B cell (primary cell): Measurements from ENCODE around the gene C1orf35. TPM values are rescaled to one million over a fixed set of nuclear protein-coding genes. Genes with fewer than 3 reads are reported as not detected.

Experiments used
- ATAC-seq: fragments of 200-7000 bp; cut with Tn5 transposase; one replicate; pipeline ENCODE4 v1.10.0; 2021; ENCODE audit warnings: low read depth, mild to moderate bottlenecking, moderate number of reproducible peaks, moderate library complexity
- CTCF ChIA-PET: fragments of 350-600 bp; sonication (Branson Sonifier 250); formaldehyde crosslinking; loops from one replicate; lab custom pipeline; 2021; ENCODE audit warnings: antibody characterized with exemption, inconsistent platforms; lab: Charles Lee
- POLR2A ChIA-PET: fragments of 350-600 bp; sonication (Branson Sonifier 250); formaldehyde crosslinking; loops from one replicate; lab custom pipeline; 2021; ENCODE audit warnings: antibody characterized with exemption; lab: Charles Lee
- DNase-seq: peaks from one replicate; pipeline ENCODE4 v3.0.0; 2013
- H2AFZ ChIP-seq: 2 replicates; pipeline ENCODE4 v1.6.1; 2012; ENCODE audit warnings: mild to moderate bottlenecking, low read depth, low read length; ENCODE audit not compliant: insufficient read depth, poor library complexity, severe bottlenecking
- H3K27ac ChIP-seq, 2 donors: 1 replicate in 1 of 2; 2 replicates in 1 of 2; pipeline ENCODE4 v1.5.1; 2012 to 2013; ENCODE audit warnings: low read length in 2 of 2, mild to moderate bottlenecking in 2 of 2, moderate library complexity in 1 of 2
- H3K27me3 ChIP-seq, 4 experiments: fragments of 200-600 bp in 1 of 4; sonication (generic) in 1 of 4; replicated peaks in 1 of 4; 1 replicate in 2 of 4; 2 replicates in 2 of 4; pipeline versions ENCODE4 v1.6.1 to v1.7.0; 2013 to 2016; ENCODE audit warnings: low read length in 3 of 4, mild to moderate bottlenecking in 2 of 4, mixed read lengths in 1 of 4, moderate library complexity in 1 of 4; ENCODE audit not compliant: insufficient read depth in 4 of 4, control insufficient read depth in 3 of 4; ENCODE audit errors: control extremely low read depth in 1 of 4
- H3K36me3 ChIP-seq, 2 experiments: replicated peaks in 1 of 2; 1 replicate in 1 of 2; 2 replicates in 1 of 2; pipeline versions ENCODE4 v1.6.1 to v1.7.1; 2013; ENCODE audit warnings: low read length in 1 of 2; ENCODE audit not compliant: insufficient read depth in 2 of 2, control insufficient read depth in 1 of 2; ENCODE audit errors: control extremely low read depth in 1 of 2, extremely low read depth in 1 of 2
- H3K4me1 ChIP-seq, 2 donors: fragments of 200-600 bp in 1 of 2; sonication (generic) in 1 of 2; 1 replicate in 1 of 2; 2 replicates in 1 of 2; pipeline versions ENCODE4 v1.5.1 to v1.6.1; 2013 to 2017; ENCODE audit warnings: low read length in 2 of 2; ENCODE audit not compliant: control insufficient read depth in 2 of 2, insufficient read depth in 2 of 2
- H3K4me2 ChIP-seq: replicated peaks from 2 replicates; pipeline ENCODE3; 2012; ENCODE audit warnings: mild to moderate bottlenecking, low read depth, low read length; ENCODE audit not compliant: poor library complexity, severe bottlenecking
- H3K4me3 ChIP-seq, 5 experiments: fragments of 200-600 bp in 1 of 5; sonication (generic) in 1 of 5; 1 replicate in 3 of 5; 2 replicates in 2 of 5; pipeline versions ENCODE4 v1.5.1 to v1.7.0; 2011 to 2016; ENCODE audit warnings: low read length in 4 of 5, mild to moderate bottlenecking in 4 of 5, low read depth in 2 of 5, control low read depth in 1 of 5, moderate library complexity in 1 of 5; ENCODE audit not compliant: insufficient read depth in 1 of 5; ENCODE audit errors: control extremely low read depth in 1 of 5, extremely low read depth in 1 of 5
- H3K79me2 ChIP-seq: fragments of 200-600 bp; sonication (generic); one replicate; pipeline ENCODE4 v1.6.0; 2016; ENCODE audit warnings: low read length; ENCODE audit not compliant: control insufficient read depth, insufficient read depth
- H3K9ac ChIP-seq: fragments of 200-600 bp; sonication (generic); 2 replicates; pipeline ENCODE4 v1.6.1; 2017; ENCODE audit warnings: mild to moderate bottlenecking, low read length, moderate library complexity
- H3K9me3 ChIP-seq, 3 donors: one replicate each; pipeline versions ENCODE4 v1.6.1 to v1.7.1; 2013; ENCODE audit warnings: low read length in 2 of 3; ENCODE audit not compliant: control insufficient read depth in 2 of 3, insufficient read depth in 1 of 3; ENCODE audit errors: control extremely low read depth in 1 of 3
- H4K20me1 ChIP-seq: 2 replicates; pipeline ENCODE4 v1.6.0; 2012; ENCODE audit warnings: mild to moderate bottlenecking, low read length; ENCODE audit not compliant: insufficient read depth, control insufficient read depth, poor library complexity, severe bottlenecking
- H3K27ac Mint-ChIP-seq: one replicate; pipeline ENCODE4 v1.8.0; 2021; ENCODE audit warnings: mixed read lengths
- H3K27me3 Mint-ChIP-seq: one replicate; pipeline ENCODE4 v1.8.0; 2021; ENCODE audit warnings: mixed read lengths
- H3K4me1 Mint-ChIP-seq: one replicate; pipeline ENCODE4 v1.8.0; 2021; ENCODE audit warnings: mixed read lengths
- H3K4me3 Mint-ChIP-seq: one replicate; pipeline ENCODE4 v1.8.0; 2021; ENCODE audit warnings: mixed read lengths
- H3K9me3 Mint-ChIP-seq: one replicate; pipeline ENCODE4 v1.8.0; 2022; ENCODE audit warnings: mixed read lengths; ENCODE audit not compliant: insufficient read depth
- EZH2 ChIP-seq: IDR thresholded peaks from 2 replicates; pipeline ENCODE4 v1.6.1; 2012; ENCODE audit warnings: borderline replicate concordance, low read depth, mild to moderate bottlenecking, moderate library complexity, low read length; ENCODE audit not compliant: insufficient read depth, poor library complexity, severe bottlenecking
- WGBS: methylation state at CpG from one replicate; pipeline ENCODE4 v1.1.5; 2013; ENCODE audit warnings: missing lambda C conversion rate; ENCODE audit not compliant: insufficient coverage; 5-methylcytosine and 5-hydroxymethylcytosine counted together
- intact Hi-C: fragments of 100-400 bp; cut with micrococcal nuclease; formaldehyde crosslinking; loops from one replicate; pipeline ENCODE4 v1.10.0; 2022
- polyA plus RNA-seq: library from polyadenylated mRNA; depleted of rRNA; stranded (reverse); fragments of >200 nt; gene quantifications from 2 replicates; pipeline ENCODE4 v1.2.3, GENCODE V29; 2012
- total RNA-seq, 2 donors: library from RNA; stranded (reverse); fragments of 120-200 nt in 1 of 2; gene quantifications; 1 replicate in 1 of 2; 2 replicates in 1 of 2; pipeline versions ENCODE4 v1.2.3 to v1.2.4, GENCODE V29; 2013 to 2022
- TF ChIP-seq, protein P1 (sequence below): fragments of 200-600 bp; IDR thresholded peaks from one replicate; pipeline ENCODE4 v1.8.0; 2022; ENCODE audit warnings: antibody characterized with exemption, mild to moderate bottlenecking

The C1orf35 gene
- total and polyA plus RNA-seq, 2 donors (not counting 1 experiment from before 2014, with no cell fraction given), result 24.1 to 41.0 TPM

DNA sequence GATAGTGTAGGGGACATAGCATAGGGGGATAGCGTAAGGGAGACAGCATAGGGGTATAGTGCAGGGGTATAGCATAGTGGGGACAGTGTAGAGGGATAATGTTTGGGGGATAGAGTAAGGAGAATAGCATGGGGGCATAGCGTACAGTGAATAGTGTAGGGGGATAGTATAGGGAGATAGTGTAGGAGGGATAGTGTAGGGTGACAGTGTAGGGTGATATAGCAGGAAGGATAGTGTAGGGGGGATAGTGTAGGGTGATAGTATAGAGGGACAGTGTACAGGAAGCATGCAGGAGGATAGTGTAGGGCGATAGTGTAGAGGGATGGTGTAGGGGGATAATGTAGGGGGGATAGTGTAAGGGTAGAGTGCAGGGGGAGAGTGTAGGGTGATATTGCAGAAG, 32.3 kb downstream of the C1orf35 start:
- Histone ChIP-seq H2AFZ (no peak overlapping the region), H3K4me1 (no peaks in the 10 kb centered on the region), H3K9ac (no peak overlapping the region), H3K27ac (no peak overlapping the region), H3K79me2 (no peaks in the 10 kb centered on the region), H3K9me3 (peaks cover 0 to 2% (median 0%) of the 10 kb centered on the region in 3 donors), H3K4me3 (no peak overlapping the region), H3K4me2 (no peak overlapping the region), H4K20me1 (peaks cover 8% of the 10 kb centered on the region), H3K36me3 (no peaks in the 10 kb centered on the region), H3K27me3 (peaks cover 0 to 36% (median 9%) of the 10 kb centered on the region in 4 experiments)
- no peaks in the 10 kb centered on the region for H3K9me3 Mint-ChIP-seq
- H3K4me1 Mint-ChIP-seq, result peaks cover 2% of the 10 kb centered on the region
- no peak overlapping the region for H3K27ac Mint-ChIP-seq
- WGBS, result 62% methylated on average over 3 of the region's 3 CpGs
- H3K27me3 Mint-ChIP-seq, result peaks cover 4% of the 10 kb centered on the region
- no peak overlapping the region for H3K4me3 Mint-ChIP-seq
- POLR2A ChIA-PET, result no interaction called here
- intact Hi-C loops, result no loop called here
- CTCF ChIA-PET, result no interaction called here
- no peak for ATAC-seq
- no peak for TF ChIP-seq EZH2
- TF ChIP-seq, protein P1, sequence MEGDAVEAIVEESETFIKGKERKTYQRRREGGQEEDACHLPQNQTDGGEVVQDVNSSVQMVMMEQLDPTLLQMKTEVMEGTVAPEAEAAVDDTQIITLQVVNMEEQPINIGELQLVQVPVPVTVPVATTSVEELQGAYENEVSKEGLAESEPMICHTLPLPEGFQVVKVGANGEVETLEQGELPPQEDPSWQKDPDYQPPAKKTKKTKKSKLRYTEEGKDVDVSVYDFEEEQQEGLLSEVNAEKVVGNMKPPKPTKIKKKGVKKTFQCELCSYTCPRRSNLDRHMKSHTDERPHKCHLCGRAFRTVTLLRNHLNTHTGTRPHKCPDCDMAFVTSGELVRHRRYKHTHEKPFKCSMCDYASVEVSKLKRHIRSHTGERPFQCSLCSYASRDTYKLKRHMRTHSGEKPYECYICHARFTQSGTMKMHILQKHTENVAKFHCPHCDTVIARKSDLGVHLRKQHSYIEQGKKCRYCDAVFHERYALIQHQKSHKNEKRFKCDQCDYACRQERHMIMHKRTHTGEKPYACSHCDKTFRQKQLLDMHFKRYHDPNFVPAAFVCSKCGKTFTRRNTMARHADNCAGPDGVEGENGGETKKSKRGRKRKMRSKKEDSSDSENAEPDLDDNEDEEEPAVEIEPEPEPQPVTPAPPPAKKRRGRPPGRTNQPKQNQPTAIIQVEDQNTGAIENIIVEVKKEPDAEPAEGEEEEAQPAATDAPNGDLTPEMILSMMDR, result no peak
- no peak for DNase-seq

DNA sequence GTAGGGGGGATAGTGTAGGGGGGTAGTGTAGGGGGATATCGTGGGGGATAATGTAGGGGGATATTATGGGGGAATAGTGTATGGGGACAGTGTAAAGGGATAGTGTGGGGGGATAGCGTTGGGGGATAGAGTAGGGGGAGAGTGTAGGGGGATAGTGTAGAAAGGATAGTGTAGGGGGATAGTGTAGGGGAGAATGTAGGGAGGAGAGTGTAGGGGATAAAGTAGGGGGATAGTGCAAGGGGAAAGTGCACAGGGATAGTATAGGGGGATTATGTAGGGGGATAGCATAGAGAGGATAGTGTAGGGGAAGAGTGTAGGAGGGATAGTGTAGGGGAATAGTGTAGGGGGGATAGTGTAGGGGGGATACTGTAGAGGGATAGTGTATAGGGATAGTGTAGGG, 33.0 kb downstream of the C1orf35 start:
- ChIA-PET CTCF (no interaction called here), POLR2A (no interaction called here)
- H3K4me1 ChIP-seq, result no peaks in the 10 kb centered on the region
- DNase-seq (no peak), ATAC-seq (no peak)
- peaks cover 8% of the 10 kb centered on the region for H3K27me3 Mint-ChIP-seq
- no peaks in the 10 kb centered on the region for H3K36me3 ChIP-seq
- no peak overlapping the region for H3K4me3 Mint-ChIP-seq
- H3K27ac ChIP-seq, result no peak overlapping the region
- intact Hi-C loops, result no loop called here
- no peak for TF ChIP-seq EZH2
- no peaks in the 10 kb centered on the region for H3K9me3 Mint-ChIP-seq
- no peak overlapping the region for H3K4me2 ChIP-seq
- H3K9ac ChIP-seq, result no peak overlapping the region
- H3K9me3 ChIP-seq, result peaks cover 0 to 7% (median 0%) of the 10 kb centered on the region in 3 donors
- peaks cover 0 to 43% (median 14%) of the 10 kb centered on the region in 4 experiments for H3K27me3 ChIP-seq
- H3K4me3 ChIP-seq, result no peak overlapping the region
- H3K27ac Mint-ChIP-seq, result no peak overlapping the region
- peaks cover 1% of the 10 kb centered on the region for H4K20me1 ChIP-seq
- 62% methylated on average over 2 of the region's 2 CpGs for WGBS
- H3K79me2 ChIP-seq, result no peaks in the 10 kb centered on the region
- H2AFZ ChIP-seq, result no peak overlapping the region
- peaks cover 2% of the 10 kb centered on the region for H3K4me1 Mint-ChIP-seq
